ENCODE measurements around the gene SMAD5.
A peak's percentile ranks its signal among the peaks of the same experiment; 100 is the strongest.

Gene SMAD5

DNA sequence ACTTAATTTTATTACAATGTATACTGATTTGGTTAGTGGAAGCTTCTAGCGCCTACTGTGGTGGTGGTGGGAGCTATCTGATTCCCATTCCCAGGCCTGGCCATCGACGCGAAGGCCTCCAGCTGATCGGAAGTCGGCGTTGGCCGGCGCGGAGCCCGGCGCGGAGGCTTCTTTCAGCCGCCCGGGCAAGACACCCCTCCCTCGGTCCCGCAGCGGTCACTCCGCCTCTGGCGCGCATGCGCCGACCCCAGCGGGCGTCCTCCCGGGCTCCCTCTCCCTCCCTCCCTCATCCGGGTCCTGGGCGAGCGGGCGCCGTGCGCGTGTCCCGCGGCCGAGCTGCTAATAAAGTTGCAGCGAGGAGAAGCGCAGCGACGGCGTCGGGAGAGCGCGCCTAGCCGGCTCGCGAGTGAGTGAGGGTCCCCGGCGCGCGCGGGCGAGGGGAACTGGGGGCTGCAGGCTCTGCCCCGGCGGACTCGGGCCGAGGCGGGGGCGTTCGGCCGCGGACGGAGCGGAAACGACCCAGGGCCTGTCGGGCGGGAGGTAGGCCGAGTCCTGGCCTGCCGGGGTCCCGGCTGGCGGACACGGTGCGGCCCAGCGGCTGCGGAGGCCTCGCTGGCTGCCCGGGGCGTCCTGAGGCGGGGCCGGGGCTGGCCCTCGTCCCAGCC lies at the start of gene SMAD5:
Gene SMAD5 (plus strand): TSS at position 289 of the 665 bp plus-strand sequence. CDS start 20,916 bp downstream, outside the sequence.
- peak; percentile 97 for DNase-seq
- Histone ChIP-seq H3K27ac (peak within 1 kb of the TSS; percentile 97), H3K9me3 (ENCODE audit: severe bottlenecking) (no peaks in the 10 kb centered on the region), H3K4me3 (ENCODE audit: low read depth, low read length) (peak within 1 kb of the TSS; percentile 59), H3K27me3 (ENCODE audit: insufficient read depth, low read depth, severe bottlenecking) (no peaks in the 10 kb centered on the region), H3K36me3 (peaks cover 5% of the 10 kb centered on the region)
- TF ChIP-seq, protein P1, sequence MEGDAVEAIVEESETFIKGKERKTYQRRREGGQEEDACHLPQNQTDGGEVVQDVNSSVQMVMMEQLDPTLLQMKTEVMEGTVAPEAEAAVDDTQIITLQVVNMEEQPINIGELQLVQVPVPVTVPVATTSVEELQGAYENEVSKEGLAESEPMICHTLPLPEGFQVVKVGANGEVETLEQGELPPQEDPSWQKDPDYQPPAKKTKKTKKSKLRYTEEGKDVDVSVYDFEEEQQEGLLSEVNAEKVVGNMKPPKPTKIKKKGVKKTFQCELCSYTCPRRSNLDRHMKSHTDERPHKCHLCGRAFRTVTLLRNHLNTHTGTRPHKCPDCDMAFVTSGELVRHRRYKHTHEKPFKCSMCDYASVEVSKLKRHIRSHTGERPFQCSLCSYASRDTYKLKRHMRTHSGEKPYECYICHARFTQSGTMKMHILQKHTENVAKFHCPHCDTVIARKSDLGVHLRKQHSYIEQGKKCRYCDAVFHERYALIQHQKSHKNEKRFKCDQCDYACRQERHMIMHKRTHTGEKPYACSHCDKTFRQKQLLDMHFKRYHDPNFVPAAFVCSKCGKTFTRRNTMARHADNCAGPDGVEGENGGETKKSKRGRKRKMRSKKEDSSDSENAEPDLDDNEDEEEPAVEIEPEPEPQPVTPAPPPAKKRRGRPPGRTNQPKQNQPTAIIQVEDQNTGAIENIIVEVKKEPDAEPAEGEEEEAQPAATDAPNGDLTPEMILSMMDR (IDR thresholded peaks at IDR 0.05; ENCODE audit: low read depth, low read length), result no peak

DNA sequence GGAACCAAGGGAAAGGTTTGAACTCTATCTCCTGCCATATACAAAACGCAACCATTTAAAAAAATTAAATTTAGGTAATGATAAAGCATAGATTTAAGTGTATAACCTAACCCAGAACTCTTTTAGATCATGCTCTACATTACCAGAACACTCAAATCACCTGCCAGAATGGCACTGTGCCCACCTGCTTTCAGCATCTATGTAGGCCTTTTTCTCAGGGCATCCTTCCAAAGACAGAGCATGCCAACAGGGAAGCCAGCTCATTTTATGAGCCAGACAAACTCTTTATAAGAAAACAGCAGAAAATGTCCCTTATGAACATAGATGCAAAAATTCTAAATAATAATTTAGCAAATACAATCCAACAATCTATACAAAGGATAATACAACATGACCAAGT lies 47.9 kb upstream of the SMAD5 start:
- no peaks in the 10 kb centered on the region for H3K9me3 ChIP-seq (ENCODE audit: severe bottlenecking)
- no peak for DNase-seq
- H3K4me3 ChIP-seq (ENCODE audit: low read depth, low read length), result no peak overlapping the region
- H3K36me3 ChIP-seq, result no peaks in the 10 kb centered on the region
- TF ChIP-seq, protein P1 (IDR thresholded peaks at IDR 0.05; ENCODE audit: low read depth, low read length), result no peak
- no peak overlapping the region for H3K27ac ChIP-seq
- no peaks in the 10 kb centered on the region for H3K27me3 ChIP-seq (ENCODE audit: insufficient read depth, low read depth, severe bottlenecking)

DNA sequence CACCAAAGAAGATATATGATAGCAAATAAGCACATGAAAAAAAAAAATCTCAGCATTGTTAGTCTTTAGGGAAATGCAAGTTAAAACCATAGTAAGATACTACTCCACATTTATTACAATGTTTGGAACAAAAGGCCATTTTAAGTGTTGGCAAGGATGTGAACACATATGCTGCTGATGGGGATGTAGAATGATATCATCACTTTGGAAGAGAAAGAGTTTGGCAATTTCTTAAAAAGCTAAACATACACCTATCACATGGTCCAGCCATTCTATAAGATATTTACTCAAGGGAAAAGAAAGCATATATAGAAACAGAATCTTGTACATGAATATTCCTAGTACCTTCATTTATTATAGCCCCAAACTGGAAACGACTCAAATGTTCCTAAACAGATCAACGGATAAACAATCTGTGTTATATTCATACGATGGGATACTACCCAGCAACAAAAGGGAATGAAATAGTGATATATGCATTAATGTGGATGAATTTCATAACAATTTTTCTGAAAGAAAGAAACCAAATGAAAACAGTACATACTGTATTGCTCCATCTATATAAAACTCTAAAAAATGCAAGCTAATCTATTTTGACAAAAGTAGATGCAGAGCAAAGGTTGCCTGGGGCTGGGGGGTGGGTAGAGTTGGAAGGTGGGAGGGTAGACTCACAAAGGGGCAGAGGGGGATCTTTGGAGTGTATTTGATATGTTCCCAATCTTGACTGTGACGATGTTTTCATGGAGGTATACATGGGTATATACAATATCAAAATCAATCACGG lies 45.7 kb upstream of the SMAD5 start:
- Histone ChIP-seq H3K36me3 (no peaks in the 10 kb centered on the region), H3K9me3 (ENCODE audit: severe bottlenecking) (no peaks in the 10 kb centered on the region), H3K27me3 (ENCODE audit: insufficient read depth, low read depth, severe bottlenecking) (no peaks in the 10 kb centered on the region), H3K4me3 (ENCODE audit: low read depth, low read length) (no peak overlapping the region), H3K27ac (no peak overlapping the region)
- TF ChIP-seq, protein P1 (IDR thresholded peaks at IDR 0.05; ENCODE audit: low read depth, low read length), result no peak
- no peak for DNase-seq

DNA sequence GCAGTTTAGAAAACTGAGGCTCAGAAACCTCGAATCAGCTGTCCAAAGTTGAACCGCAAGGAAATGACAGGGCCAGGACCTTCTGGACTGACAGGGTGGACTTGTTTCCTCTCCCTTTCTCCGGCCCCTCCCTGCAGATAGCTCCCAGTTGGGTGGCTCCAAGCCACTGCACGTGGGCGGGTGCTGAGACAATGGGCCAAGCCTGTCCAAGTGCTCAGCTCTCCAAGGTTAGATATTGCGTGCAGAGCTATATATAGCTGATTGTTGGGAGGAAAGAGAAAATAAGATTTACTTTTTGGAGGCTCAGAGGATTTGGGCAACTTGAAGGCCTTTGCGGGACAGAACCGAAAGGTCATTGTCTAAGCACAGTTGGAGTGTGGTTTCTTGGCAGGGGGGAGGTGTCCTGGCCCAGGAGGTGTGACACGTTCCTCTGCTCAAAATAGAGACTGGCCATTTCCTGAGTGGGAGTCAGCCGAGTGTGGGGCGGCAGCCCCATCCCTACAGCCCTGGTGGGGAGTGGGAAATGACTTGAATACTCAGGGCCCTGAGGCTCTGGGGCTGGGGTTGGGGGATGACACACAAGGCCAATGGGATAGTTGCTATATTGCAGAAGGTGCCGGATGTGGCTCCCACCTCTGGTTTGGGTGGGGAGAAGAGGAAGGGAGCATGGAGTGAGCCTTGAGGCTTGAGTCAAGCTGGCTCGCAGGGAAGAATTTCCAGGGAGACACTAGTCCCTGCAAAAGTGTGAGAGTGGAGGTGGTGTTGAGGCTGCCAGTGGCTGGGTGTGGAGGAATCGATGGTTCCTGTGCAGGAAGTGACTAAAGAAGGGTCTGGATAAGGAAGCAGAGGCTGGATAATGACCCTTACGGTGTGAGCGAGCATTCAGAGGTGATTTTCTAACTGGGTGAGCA lies 44.4 kb upstream of the SMAD5 start:
- Histone ChIP-seq H3K4me3 (ENCODE audit: low read depth, low read length) (no peak overlapping the region), H3K36me3 (no peaks in the 10 kb centered on the region), H3K27me3 (ENCODE audit: insufficient read depth, low read depth, severe bottlenecking) (no peaks in the 10 kb centered on the region), H3K27ac (no peak overlapping the region), H3K9me3 (ENCODE audit: severe bottlenecking) (no peaks in the 10 kb centered on the region)
- TF ChIP-seq, protein P1 (IDR thresholded peaks at IDR 0.05; ENCODE audit: low read depth, low read length), result no peak
- no peak for DNase-seq

DNA sequence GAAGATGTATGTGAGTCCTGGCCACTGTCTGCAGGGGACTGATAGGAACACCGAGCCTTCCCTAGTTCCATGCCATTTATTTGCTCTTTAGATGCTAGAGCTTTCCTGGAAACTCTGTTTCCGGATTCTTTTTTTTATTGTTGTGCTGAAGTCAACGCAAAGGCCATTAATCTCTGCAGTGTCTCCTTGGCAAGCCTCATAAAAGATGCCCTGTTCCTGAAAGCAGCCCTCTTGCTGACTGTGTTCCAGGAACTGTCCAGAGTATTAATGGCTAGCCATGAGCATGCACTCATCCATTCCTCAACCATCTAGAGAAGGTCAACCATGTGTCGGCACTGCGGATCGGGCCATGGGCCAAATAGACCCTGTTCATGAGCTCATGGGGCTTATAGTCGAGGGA lies 42.9 kb upstream of the SMAD5 start:
- H3K9me3 ChIP-seq (ENCODE audit: severe bottlenecking), result no peaks in the 10 kb centered on the region
- TF ChIP-seq, protein P1 (IDR thresholded peaks at IDR 0.05; ENCODE audit: low read depth, low read length), result no peak
- H3K27me3 ChIP-seq (ENCODE audit: insufficient read depth, low read depth, severe bottlenecking), result no peaks in the 10 kb centered on the region
- H3K4me3 ChIP-seq (ENCODE audit: low read depth, low read length), result no peak overlapping the region
- no peak for DNase-seq
- no peak overlapping the region for H3K27ac ChIP-seq
- H3K36me3 ChIP-seq, result no peaks in the 10 kb centered on the region
